Body of pancreas (tissue), 4 donors: ENCODE results near the gene SKIC8. TPM values are rescaled to one million over a fixed set of nuclear protein-coding genes. Genes with fewer than 3 reads are reported as not detected.

Source experiments
- ATAC-seq: fragments of 150-250 bp; one replicate; pipeline ENCODE4 v1.9.1; 2016
- DNase-seq, 4 donors: peaks; one replicate each; pipeline ENCODE4 v3.0.0-alpha.2; 2019
- H3K27ac ChIP-seq, 4 donors: fragments of 200-600 bp; sonication (generic); 1 replicate in 3 of 4; 2 replicates in 1 of 4; pipeline versions ENCODE4 v1.5.1 to v1.6.1; 2016 to 2019; ENCODE audit warnings: mild to moderate bottlenecking in 1 of 4, mixed read lengths in 1 of 4, moderate library complexity in 1 of 4
- H3K27me3 ChIP-seq, 2 donors: fragments of 200-600 bp; sonication (generic); one replicate each; pipeline ENCODE4 v1.6.0; 2016; ENCODE audit warnings: mild to moderate bottlenecking in 1 of 2
- H3K36me3 ChIP-seq, 2 donors: fragments of 200-600 bp; sonication (generic); replicated peaks in 1 of 2; 2 replicates each; pipeline ENCODE4 v1.5.1; 2016; ENCODE audit warnings: low read depth in 2 of 2; ENCODE audit not compliant: insufficient read depth in 1 of 2
- H3K4me1 ChIP-seq: fragments of 200-600 bp; sonication (generic); one replicate; pipeline ENCODE4 v1.6.0; 2016
- H3K4me3 ChIP-seq, 2 donors: fragments of 200-600 bp; sonication (generic); 1 replicate in 1 of 2; 2 replicates in 1 of 2; pipeline ENCODE4 v1.5.1; 2016 to 2019
- H3K9me3 ChIP-seq, 3 donors: fragments of 200-600 bp; sonication (generic); 1 replicate in 2 of 3; 2 replicates in 1 of 3; pipeline ENCODE4 v1.5.1; 2016
- CTCF ChIP-seq, 7 experiments: fragments of 450-650 bp in 4 of 7; fragments of 200-600 bp in 3 of 7; sonication (generic) in 3 of 7; IDR thresholded peaks; one replicate each; pipeline ENCODE4 v1.5.1; 2016 to 2019; ENCODE audit warnings: antibody characterized with exemption in 7 of 7
- POLR2A ChIP-seq, 3 donors: fragments of 450-650 bp; IDR thresholded peaks; one replicate each; pipeline ENCODE4 v1.6.1; 2016; ENCODE audit warnings: antibody characterized with exemption in 3 of 3, mild to moderate bottlenecking in 2 of 3
- WGBS, 2 donors: methylation state at CpG; one replicate each; pipeline ENCODE4 v1.1.5; 2017; 5-methylcytosine and 5-hydroxymethylcytosine counted together
- intact Hi-C: fragments of 100-400 bp; cut with DNase I; formaldehyde crosslinking; loops from one replicate; pipeline ENCODE4 v1.15.1; 2023
- total RNA-seq, 2 donors: library from RNA; depleted of rRNA; stranded (reverse); fragments of >200 nt; gene quantifications; one replicate each; pipeline ENCODE4 v1.1.0, GENCODE V29; 2016

The SKIC8 gene
- 10 to 100 TPM; 30.3 to 31.4 TPM for total RNA-seq

GRCh38 chr15:78299101-78299930 is at the start of gene SKIC8:
SKIC8 (minus strand) TSS chr15:78299609; CDS start chr15:78295686, 3,923 bp downstream.
- Histone ChIP-seq H3K9me3 (no peaks in the 10 kb centered on the region), H3K4me1 (peaks cover 15% of the 10 kb centered on the region), H3K4me3 (peak within 1 kb of the TSS; percentile 32 to 49), H3K27me3 (no peaks in the 10 kb centered on the region), H3K36me3 (no peaks in the 10 kb centered on the region), H3K27ac (peak within 1 kb of the TSS; percentile 27 to 80 (median 68))
- WGBS, 2 donors, result 0 to 3% methylated on average over 9 to 55 of the region's 55 CpGs
- TF ChIP-seq POLR2A (IDR thresholded peaks at IDR 0.05), result peak; percentile 57 to 95 (median 91)
- no peak for TF ChIP-seq CTCF (IDR thresholded peaks at IDR 0.05)
- intact Hi-C loops, result no loop called here
- DNase-seq (peak; percentile 92 to 95 (median 93)), ATAC-seq (peak; percentile 99)

- intact Hi-C loops, result no loop called here
- TF ChIP-seq POLR2A (IDR thresholded peaks at IDR 0.05) (no peak), CTCF (IDR thresholded peaks at IDR 0.05) (no peak)
- ATAC-seq, result peak; percentile 33
Observed at GRCh38 chr15:78347586-78348543, 48.5 kb upstream of the SKIC8 start.

DNA sequence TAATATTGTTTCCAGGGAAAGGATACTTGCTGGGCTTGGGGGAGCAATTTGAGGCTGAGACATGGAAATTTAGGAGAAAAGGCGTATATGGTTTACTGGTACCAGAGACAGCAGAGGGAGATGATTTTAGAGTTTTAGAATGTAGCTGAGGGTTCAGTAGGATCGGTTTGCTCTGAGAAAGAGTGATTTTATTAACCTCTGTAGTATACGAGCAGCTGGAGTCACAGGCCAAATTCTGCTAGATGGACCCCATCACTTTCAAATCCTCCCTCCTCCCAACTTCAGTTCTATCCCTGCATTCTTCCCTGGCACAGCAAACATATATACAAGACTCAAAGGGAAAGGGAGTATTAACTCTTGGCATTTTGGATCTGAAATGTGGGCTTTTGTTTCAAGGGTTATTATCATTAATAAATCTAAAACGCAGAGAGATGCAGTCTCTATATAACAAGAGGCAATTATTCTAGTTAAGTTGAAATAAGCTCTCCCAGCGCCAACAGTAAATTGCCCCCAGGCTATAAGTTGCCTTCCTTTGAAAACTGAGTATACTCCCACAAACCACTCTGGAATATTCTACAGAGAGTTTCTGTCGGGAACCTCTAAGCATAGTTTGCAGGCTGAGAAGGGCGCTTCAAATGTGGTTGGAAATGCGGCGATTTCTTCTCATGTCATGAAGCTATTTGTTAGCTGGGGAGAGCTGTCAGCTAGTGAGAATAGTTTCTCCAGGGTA is 46.2 kb upstream of the SKIC8 start:
- no peak for ATAC-seq
- H3K27me3 ChIP-seq, result peaks cover 0 to under 1% of the 10 kb centered on the region in 2 donors
- no peaks in the 10 kb centered on the region for H3K9me3 ChIP-seq
- no peak for TF ChIP-seq POLR2A (IDR thresholded peaks at IDR 0.05)
- no peak for TF ChIP-seq CTCF (IDR thresholded peaks at IDR 0.05)
- H3K36me3 ChIP-seq, result no peaks in the 10 kb centered on the region
- H3K4me1 ChIP-seq, result peaks cover 9% of the 10 kb centered on the region
- H3K27ac ChIP-seq, result no peak overlapping the region
- no peak for DNase-seq
- WGBS, 2 donors, result 64 to 75% methylated on average over 9 of the region's 9 CpGs
- intact Hi-C loops, result no loop called here
- H3K4me3 ChIP-seq, result no peak overlapping the region

More at GRCh38 chr15:78347586-78348543, 48.5 kb upstream of the SKIC8 start:
- Histone ChIP-seq H3K27ac (no peak overlapping the region), H3K4me1 (no peaks in the 10 kb centered on the region), H3K9me3 (no peaks in the 10 kb centered on the region), H3K4me3 (no peak overlapping the region), H3K27me3 (no peaks in the 10 kb centered on the region), H3K36me3 (no peaks in the 10 kb centered on the region)
- WGBS, 2 donors, result 49 to 55% methylated on average over 17 of the region's 17 CpGs
- no peak for DNase-seq

GRCh38 chr15:78343276-78344060 is 44.1 kb upstream of the SKIC8 start:
- peaks cover 16% of the 10 kb centered on the region for H3K4me1 ChIP-seq
- ATAC-seq (no peak), DNase-seq (no peak)
- no peak for TF ChIP-seq POLR2A (IDR thresholded peaks at IDR 0.05)
- TF ChIP-seq CTCF (IDR thresholded peaks at IDR 0.05), result no peak
- WGBS, 2 donors, result 57 to 60% methylated on average over 12 of the region's 12 CpGs
- peaks cover 0 to 3% of the 10 kb centered on the region in 2 donors for H3K27me3 ChIP-seq
- no peaks in the 10 kb centered on the region for H3K36me3 ChIP-seq
- intact Hi-C loops, result no loop called here
- no peaks in the 10 kb centered on the region for H3K9me3 ChIP-seq
- H3K27ac ChIP-seq, result no peak overlapping the region
- H3K4me3 ChIP-seq, result no peak overlapping the region
